HepG2 (cell line): ENCODE data around the gene VSIG8. TPM values are rescaled to one million over a fixed set of nuclear protein-coding genes. Genes with fewer than 3 reads are reported as not detected.

Experiments
- ATAC-seq: fragments of 200-7000 bp; cut with Tn5 transposase; 3 replicates; pipeline ENCODE4 v1.9.1; 2020; ENCODE audit warnings: mild to moderate bottlenecking, moderate library complexity
- BruUV-seq: library from RNA; stranded (reverse); fragments of 400-500 nt; replicated peaks from 2 replicates; lab custom pipeline; 2021; lab: Mats Ljungman, UMichigan
- CTCF ChIA-PET: fragments of 300-600 bp; formaldehyde crosslinking; extraction: SDS; loops from one replicate; lab custom pipeline; 2021; ENCODE audit warnings: low total read pairs, inconsistent platforms, low intra/inter-chr PET ratio; lab: Yijun Ruan, JAX
- POLR2A ChIA-PET: fragments of 350-600 bp; sonication (Branson Sonifier 250); formaldehyde crosslinking; loops from one replicate; lab custom pipeline; 2020; ENCODE audit warnings: antibody characterized with exemption, inconsistent platforms; lab: Yijun Ruan, JAX
- DNase-seq: peaks from one replicate; pipeline ENCODE4 v3.0.0-alpha.2; 2015; ENCODE audit warnings: low spot score
- FAIRE-seq: peaks from 3 replicates; lab custom pipeline; 2011; peaks lifted over from hg19 to GRCh38; lab: Jason Lieb, UNC
- H2AFZ ChIP-seq: one replicate; pipeline ENCODE4 v1.6.1; 2011; ENCODE audit warnings: low read length, inconsistent platforms
- H3K27ac ChIP-seq: fragments of 300-600 bp; 3 replicates; pipeline ENCODE4 v1.8.0; 2011; ENCODE audit warnings: mixed run types, mild to moderate bottlenecking, mixed read lengths, low read length, inconsistent platforms; ENCODE audit not compliant: insufficient read depth; ENCODE audit errors: extremely low read length
- H3K27me3 ChIP-seq, 2 experiments: fragments of 200-600 bp in 1 of 2; 2 replicates in 1 of 2; 3 replicates in 1 of 2; pipeline versions ENCODE4 v1.6.0 to v1.8.0; 2011; ENCODE audit warnings: low read length in 2 of 2, mild to moderate bottlenecking in 2 of 2, moderate library complexity in 2 of 2, inconsistent platforms in 1 of 2; ENCODE audit not compliant: insufficient read depth in 2 of 2, control insufficient read depth in 1 of 2
- H3K36me3 ChIP-seq, 2 experiments: fragments of 200-600 bp in 1 of 2; replicated peaks in 1 of 2; 2 replicates in 1 of 2; 3 replicates in 1 of 2; pipeline versions ENCODE4 v1.5.1 to v1.8.0; 2011; ENCODE audit warnings: low read length in 2 of 2, inconsistent platforms in 1 of 2; ENCODE audit not compliant: insufficient read depth in 2 of 2, control insufficient read depth in 1 of 2
- H3K4me1 ChIP-seq: 2 replicates; pipeline ENCODE4 v1.5.1; 2012; ENCODE audit warnings: low read length, inconsistent platforms; ENCODE audit not compliant: insufficient read depth
- H3K4me2 ChIP-seq: 2 replicates; pipeline ENCODE4 v1.6.0; 2011; ENCODE audit warnings: low read depth, low read length, inconsistent platforms
- H3K4me3 ChIP-seq, 3 experiments: fragments of 200-600 bp in 1 of 3; sonication (generic), shearing (Covaris generic) in 1 of 3; replicated peaks in 1 of 3; 2 replicates each; pipeline ENCODE4 v1.5.1; 2011 to 2016; ENCODE audit warnings: low read length in 3 of 3, inconsistent platforms in 2 of 3, low read depth in 2 of 3, mild to moderate bottlenecking in 2 of 3, control low read depth in 1 of 3, mixed read lengths in 1 of 3; ENCODE audit not compliant: insufficient read depth in 1 of 3
- H3K79me2 ChIP-seq: one replicate; pipeline ENCODE4 v1.6.1; 2011; ENCODE audit warnings: low read length, inconsistent platforms; ENCODE audit not compliant: insufficient read depth
- H3K9ac ChIP-seq: 2 replicates; pipeline ENCODE4 v1.6.0; 2011; ENCODE audit warnings: mild to moderate bottlenecking, low read depth, low read length, inconsistent platforms; ENCODE audit not compliant: insufficient read depth
- H3K9me3 ChIP-seq: 2 replicates; pipeline ENCODE4 v1.5.1; 2012; ENCODE audit warnings: mild to moderate bottlenecking, low read length
- H4K20me1 ChIP-seq: 2 replicates; pipeline ENCODE4 v1.6.0; 2011; ENCODE audit warnings: inconsistent platforms, mild to moderate bottlenecking, low read length, moderate library complexity; ENCODE audit not compliant: insufficient read depth
- CREB3 ChIP-seq: sonication (generic); formaldehyde crosslinking; IDR thresholded peaks from 2 replicates; pipeline ENCODE4 v1.5.0; 2020; ENCODE audit warnings: missing genetic modification reagents
- GLMP ChIP-seq: sonication (generic); formaldehyde crosslinking; IDR thresholded peaks from 2 replicates; pipeline ENCODE4 v1.9.0; 2021; ENCODE audit warnings: missing genetic modification reagents, mild to moderate bottlenecking, borderline replicate concordance
- MAF1 ChIP-seq: sonication (generic); formaldehyde crosslinking; IDR thresholded peaks from 2 replicates; pipeline ENCODE4 v1.5.0; 2020; ENCODE audit warnings: missing genetic modification reagents, borderline replicate concordance
- NFKBIZ ChIP-seq: IDR thresholded peaks from 2 replicates; pipeline ENCODE4 v1.6.1; 2018; ENCODE audit warnings: missing genetic modification reagents, missing compliant biosample characterization
- NPAS2 ChIP-seq: sonication (generic); formaldehyde crosslinking; IDR thresholded peaks from 2 replicates; pipeline ENCODE4 v1.8.0; 2022; ENCODE audit warnings: mild to moderate bottlenecking, missing genetic modification reagents, borderline replicate concordance
- PBX3 ChIP-seq: sonication (generic); formaldehyde crosslinking; IDR thresholded peaks from 2 replicates; pipeline ENCODE4 v1.8.1; 2023; ENCODE audit warnings: missing genetic modification reagents, inconsistent platforms, borderline replicate concordance
- ZMAT3 ChIP-seq: sonication (generic); formaldehyde crosslinking; conservative IDR thresholded peaks from 2 replicates; pipeline ENCODE4 v1.7.0; 2021; ENCODE audit warnings: missing genetic modification reagents
- ZNF558 ChIP-seq: sonication (generic); formaldehyde crosslinking; IDR thresholded peaks from 2 replicates; pipeline ENCODE4 v1.9.0; 2022; ENCODE audit warnings: mild to moderate bottlenecking, missing genetic modification reagents, borderline replicate concordance
- ZNF607 ChIP-seq: sonication (generic); formaldehyde crosslinking; IDR thresholded peaks from 2 replicates; pipeline ENCODE4 v1.5.1; 2020; ENCODE audit warnings: missing genetic modification reagents, mild to moderate bottlenecking, borderline replicate concordance
- WGBS: methylation state at CpG from one replicate; pipeline ENCODE4 v1.1.6; 2017; ENCODE audit warnings: low lambda C conversion rate; 5-methylcytosine and 5-hydroxymethylcytosine counted together
- in situ Hi-C: cut with HindIII; loops from 2 replicates; pipeline ENCODE4 v1.10.0; 2017; ENCODE audit warnings: low pct_unique_long_range_greater_than_20kb; ENCODE audit not compliant: extremely low pct_ligation_motif_present
- intact Hi-C: fragments of 100-400 bp; cut with micrococcal nuclease; formaldehyde crosslinking; loops from one replicate; pipeline ENCODE4 v1.10.0; 2022; ENCODE audit not compliant: unreplicated experiment
- polyA plus RNA-seq, 8 experiments: library from polyadenylated mRNA; depleted of rRNA in 3 of 8; stranded (reverse) in 7 of 8; unstranded in 1 of 8; fragments of >200 nt; fragmentation: Illumina TruSeq in 4 of 8; extraction: Trizol in 4 of 8; gene quantifications; 2 replicates each; pipeline versions ENCODE4 v1.2.1 to v1.2.3, GENCODE V29; 2011 to 2016; ENCODE audit warnings: low read depth in 4 of 8, missing spikeins in 1 of 8, mixed read lengths in 1 of 8; ENCODE audit not compliant: insufficient read depth in 1 of 8
- total RNA-seq, 5 experiments: library from RNA; depleted of rRNA; stranded (reverse); fragments of >200 nt; fragmentation: Illumina TruSeq; extraction: Trizol; gene quantifications; 2 replicates each; pipeline ENCODE4 v1.2.3, GENCODE V29; 2016; ENCODE audit warnings: low read depth in 1 of 5

Gene VSIG8
- total and polyA plus RNA-seq, 2 of the 13 experiments (the other 11 are each of a cell fraction or from before 2014, with no cell fraction given), result not detected

GRCh38 chr1:159877695-159878444, 15.4 kb upstream of the VSIG8 start (continued):
- TF ChIP-seq ZNF607, result no peak
- TF ChIP-seq GLMP (CRISPR knock-in tag), result no peak
- TF ChIP-seq MAF1 (CRISPR knock-in tag), result no peak

GRCh38 chr1:159873530-159874143, 11.2 kb upstream of the VSIG8 start:
- no peak overlapping the region for H2AFZ ChIP-seq
- H3K9ac ChIP-seq, result no peak overlapping the region
- H3K9me3 ChIP-seq, result no peaks in the 10 kb centered on the region
- no peaks in the 10 kb centered on the region for H4K20me1 ChIP-seq
- H3K79me2 ChIP-seq, result no peaks in the 10 kb centered on the region
- no TSS peak for BruUV-seq
- no peak overlapping the region for H3K27ac ChIP-seq
- DNase-seq (no peak), ATAC-seq (no peak), FAIRE-seq (no peak)
- WGBS, result 26% methylated on average over 4 of the region's 4 CpGs
- CTCF ChIA-PET, result no interaction called here
- in situ Hi-C loops (no loop called here), intact Hi-C loops (no loop called here)
- TF ChIP-seq CREB3 (CRISPR knock-in tag) (no peak), ZMAT3 (no peak), PBX3 (CRISPR knock-in tag) (no peak), NFKBIZ (CRISPR knock-in tag) (no peak), ZNF558 (CRISPR knock-in tag) (no peak), NPAS2 (no peak)
- H3K4me3 ChIP-seq, result no peak overlapping the region
- no peaks in the 10 kb centered on the region for H3K4me1 ChIP-seq
- H3K27me3 ChIP-seq, result peaks cover 3 to 12% of the 10 kb centered on the region in 2 experiments; a peak in 4 of 5 replicates
- H3K4me2 ChIP-seq, result no peak overlapping the region
- POLR2A ChIA-PET, result no interaction called here
- no peaks in the 10 kb centered on the region for H3K36me3 ChIP-seq
